Omental fat pad (tissue), 4 donors: ENCODE results near the gene PRELID3B. TPM values are rescaled to one million over a fixed set of nuclear protein-coding genes. Genes with fewer than 3 reads are reported as not detected.

ENCODE experiments used
- ATAC-seq: fragments of 150-250 bp; one replicate; pipeline ENCODE4 v1.9.1; 2016; ENCODE audit warnings: mild to moderate bottlenecking, moderate library complexity; ENCODE audit not compliant: low FRiP score
- DNase-seq: peaks from one replicate; pipeline ENCODE4 v3.0.0-alpha.2; 2019; ENCODE audit warnings: low spot score
- total RNA-seq, 4 donors: library from RNA; depleted of rRNA; stranded (reverse); fragments of >200 nt; gene quantifications; one replicate each; pipeline ENCODE4 v1.1.0, GENCODE V29; 2016
- TF ChIP-seq, protein P1 (sequence below), 3 donors: fragments of 450-650 bp; IDR thresholded peaks; one replicate each; pipeline ENCODE4 v1.5.1; 2016 to 2017; ENCODE audit warnings: antibody characterized with exemption in 3 of 3, mild to moderate bottlenecking in 3 of 3, moderate library complexity in 2 of 3

The PRELID3B gene
- total RNA-seq, 4 donors from 2014 or later: 33.1 to 71.1 (median 51.2) TPM

DNA sequence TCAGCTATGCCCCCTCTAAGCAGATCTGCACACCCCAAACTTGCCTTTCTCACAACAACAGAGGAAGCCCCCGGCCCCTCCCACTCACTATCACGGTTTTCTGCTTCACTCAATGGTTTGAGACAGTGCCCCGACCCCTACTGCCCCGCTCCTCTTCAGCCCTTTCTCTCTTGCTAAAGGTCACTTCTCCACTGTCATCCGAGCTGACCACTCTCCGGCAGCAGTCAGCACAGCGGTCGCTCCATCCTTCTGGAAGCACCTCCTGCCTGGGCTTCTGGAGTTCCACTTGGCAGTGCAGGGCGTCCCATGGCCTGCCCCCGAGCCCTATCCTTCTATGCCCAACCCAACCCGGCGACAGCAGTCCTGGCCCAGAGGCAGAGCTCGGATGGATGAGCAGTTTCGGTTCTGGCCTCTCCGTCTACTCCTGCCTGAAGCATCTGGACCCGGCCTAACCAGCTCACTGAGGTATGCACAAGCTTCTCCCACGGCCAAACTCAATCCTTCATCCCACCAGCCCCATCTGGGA is 39.6 kb downstream of the PRELID3B start:
- TF ChIP-seq, protein P1, sequence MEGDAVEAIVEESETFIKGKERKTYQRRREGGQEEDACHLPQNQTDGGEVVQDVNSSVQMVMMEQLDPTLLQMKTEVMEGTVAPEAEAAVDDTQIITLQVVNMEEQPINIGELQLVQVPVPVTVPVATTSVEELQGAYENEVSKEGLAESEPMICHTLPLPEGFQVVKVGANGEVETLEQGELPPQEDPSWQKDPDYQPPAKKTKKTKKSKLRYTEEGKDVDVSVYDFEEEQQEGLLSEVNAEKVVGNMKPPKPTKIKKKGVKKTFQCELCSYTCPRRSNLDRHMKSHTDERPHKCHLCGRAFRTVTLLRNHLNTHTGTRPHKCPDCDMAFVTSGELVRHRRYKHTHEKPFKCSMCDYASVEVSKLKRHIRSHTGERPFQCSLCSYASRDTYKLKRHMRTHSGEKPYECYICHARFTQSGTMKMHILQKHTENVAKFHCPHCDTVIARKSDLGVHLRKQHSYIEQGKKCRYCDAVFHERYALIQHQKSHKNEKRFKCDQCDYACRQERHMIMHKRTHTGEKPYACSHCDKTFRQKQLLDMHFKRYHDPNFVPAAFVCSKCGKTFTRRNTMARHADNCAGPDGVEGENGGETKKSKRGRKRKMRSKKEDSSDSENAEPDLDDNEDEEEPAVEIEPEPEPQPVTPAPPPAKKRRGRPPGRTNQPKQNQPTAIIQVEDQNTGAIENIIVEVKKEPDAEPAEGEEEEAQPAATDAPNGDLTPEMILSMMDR (IDR thresholded peaks at IDR 0.05): no peak
- ATAC-seq (no peak), DNase-seq (no peak)

DNA sequence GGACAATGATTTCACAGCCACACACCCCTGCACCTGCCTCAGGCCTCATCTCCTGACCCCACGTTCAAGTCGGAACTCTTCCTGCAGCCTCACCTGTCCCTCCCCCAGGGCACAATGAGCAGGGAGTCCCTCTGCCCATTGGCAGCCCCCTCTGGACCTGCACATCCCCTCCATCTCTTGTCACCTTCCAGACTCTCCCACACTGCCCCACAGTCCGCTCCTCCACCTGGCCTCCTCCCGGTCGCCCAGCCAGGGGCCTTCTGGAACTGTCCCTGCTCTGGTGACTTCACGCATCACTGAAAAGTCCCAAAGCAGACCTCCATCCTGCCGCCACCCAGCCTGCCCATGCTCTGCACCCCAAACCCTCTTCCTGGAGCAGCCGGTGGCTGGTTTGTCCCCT is 40.2 kb downstream of the PRELID3B start:
- ATAC-seq: no peak
- TF ChIP-seq, protein P1 (IDR thresholded peaks at IDR 0.05): no peak
- DNase-seq: no peak

DNA sequence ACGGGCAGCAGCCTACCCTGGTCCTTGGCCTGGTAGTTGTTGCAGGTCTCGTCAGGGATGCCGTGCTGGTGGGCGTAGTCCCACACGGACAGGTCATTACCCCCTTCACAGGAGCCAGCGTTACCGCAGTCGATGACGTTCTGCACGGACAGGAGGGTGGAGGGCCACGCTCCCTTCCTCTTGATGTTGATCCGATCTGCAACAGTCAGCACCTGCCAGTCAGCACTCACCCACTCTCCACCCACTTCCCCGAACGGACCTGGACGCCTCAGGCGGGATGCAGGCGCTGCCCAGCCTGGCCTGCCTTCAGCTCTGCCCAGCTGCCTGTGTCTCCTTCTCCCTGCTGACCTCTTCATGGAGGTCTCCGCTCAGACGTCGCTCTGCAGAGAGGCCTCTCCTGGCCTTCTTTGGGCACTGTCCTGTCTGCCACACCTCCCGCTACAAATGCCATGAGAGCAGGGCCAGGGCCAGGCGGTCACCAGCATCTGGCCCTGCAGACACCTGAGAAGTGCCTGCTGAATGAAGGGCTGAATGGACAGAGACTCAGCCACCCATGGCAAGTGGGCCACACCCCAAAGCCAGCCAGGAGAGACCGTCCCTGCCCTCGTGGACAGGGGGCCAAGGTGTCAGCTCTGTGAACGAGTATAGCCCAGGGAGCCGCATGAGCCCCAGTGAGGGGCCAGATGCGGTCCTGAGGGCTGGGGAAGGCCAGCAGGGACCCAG is 41.0 kb downstream of the PRELID3B start:
- no peak for DNase-seq
- no peak for ATAC-seq
- TF ChIP-seq, protein P1 (IDR thresholded peaks at IDR 0.05): no peak

DNA sequence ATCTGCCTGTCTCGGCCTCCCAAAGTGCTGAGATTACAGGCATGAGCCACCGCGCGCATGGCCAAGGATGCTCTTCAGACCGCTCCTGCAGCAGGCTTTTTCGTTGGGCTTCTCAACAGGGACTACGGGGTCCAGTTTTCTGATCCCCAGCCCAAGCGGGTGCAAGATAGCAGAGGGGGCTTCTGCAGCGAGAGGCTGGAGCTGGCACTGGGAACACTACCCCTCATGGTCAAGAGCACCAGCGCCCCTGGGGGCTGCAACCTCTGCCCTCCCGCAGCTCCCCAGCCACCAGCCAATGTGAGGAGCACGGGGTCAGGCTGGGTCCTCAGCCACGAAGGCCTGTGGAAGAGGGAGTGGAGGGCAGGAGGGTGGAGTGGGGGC is 41.5 kb downstream of the PRELID3B start:
- DNase-seq (no peak), ATAC-seq (no peak)
- TF ChIP-seq, protein P1 (IDR thresholded peaks at IDR 0.05): no peak

DNA sequence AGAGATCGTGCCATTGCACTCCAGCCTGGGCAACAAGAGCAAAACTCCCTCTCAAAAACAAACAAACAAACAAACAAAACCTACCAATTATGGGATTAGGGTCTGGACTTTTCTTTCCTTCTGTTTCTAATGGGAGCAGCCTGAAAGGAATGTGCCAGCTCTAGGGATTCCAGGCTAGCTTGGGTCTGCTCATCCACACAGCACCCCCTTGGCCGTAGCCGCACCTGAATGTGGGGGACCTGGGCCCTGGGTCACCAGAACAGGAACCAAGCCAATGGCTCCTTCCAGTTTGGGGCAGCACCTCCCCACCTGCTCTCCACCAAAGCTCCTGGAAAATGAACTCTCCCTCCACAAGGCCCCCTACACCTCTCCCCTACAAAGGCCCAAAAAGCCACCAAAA is 42.3 kb downstream of the PRELID3B start:
- ATAC-seq (no peak), DNase-seq (no peak)
- TF ChIP-seq, protein P1 (IDR thresholded peaks at IDR 0.05): no peak

DNA sequence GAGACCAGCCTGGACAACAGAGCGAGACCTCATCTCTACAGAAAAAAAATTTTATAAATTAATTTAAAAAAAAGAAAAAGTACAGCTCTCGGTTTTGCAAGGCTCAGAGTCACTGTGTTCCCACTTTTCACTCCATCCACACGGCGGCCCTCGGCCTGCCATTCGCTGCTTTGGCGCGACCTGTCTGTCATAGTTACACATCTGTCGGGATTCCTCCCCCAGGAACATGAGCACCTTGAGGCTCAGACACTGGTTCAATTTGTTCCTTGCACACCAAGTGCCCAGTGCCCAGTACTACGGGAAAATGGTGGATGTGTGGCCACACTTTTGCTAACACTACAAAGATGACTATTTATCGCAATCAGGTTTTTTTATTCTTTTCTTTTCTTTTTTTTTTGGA is 43.9 kb downstream of the PRELID3B start:
- no peak for DNase-seq
- ATAC-seq: no peak
- TF ChIP-seq, protein P1 (IDR thresholded peaks at IDR 0.05): no peak

DNA sequence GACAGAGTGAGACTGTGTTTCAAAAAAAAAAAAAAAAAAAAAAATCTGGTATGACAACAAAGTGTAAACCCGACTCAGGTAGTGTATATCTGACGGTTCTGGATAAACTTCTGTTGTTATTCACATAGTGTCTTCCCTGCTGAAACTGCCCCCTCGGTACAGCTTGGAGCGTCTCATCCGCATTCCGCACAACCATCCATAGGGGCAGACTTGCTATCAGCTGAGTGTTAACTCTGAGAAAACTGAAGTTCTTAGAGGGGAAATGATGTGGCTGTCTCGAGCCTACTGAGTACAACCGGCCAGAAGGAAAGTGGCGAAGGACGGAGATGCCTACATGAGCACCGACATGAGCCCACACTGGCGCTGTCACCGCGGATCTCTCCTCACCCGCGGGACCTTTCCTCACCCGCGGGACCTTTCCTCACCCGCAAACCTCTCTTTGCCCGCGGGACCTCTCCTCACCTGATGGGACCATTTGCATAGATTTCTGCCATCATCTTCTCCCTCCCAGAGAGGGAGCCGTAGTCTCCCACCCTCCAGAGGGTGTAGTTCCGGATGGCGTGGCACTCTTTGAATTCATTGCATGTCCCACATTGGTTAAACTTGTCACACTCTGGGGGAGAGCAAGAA is 45.3 kb downstream of the PRELID3B start:
- DNase-seq: no peak
- ATAC-seq: no peak

More for the DNA sequence above, 45.3 kb downstream of the PRELID3B start:
- TF ChIP-seq, protein P1 (IDR thresholded peaks at IDR 0.05): no peak
